ENCODE measurements around the gene OR9G4. TPM values are rescaled to one million over a fixed set of nuclear protein-coding genes. Genes with fewer than 3 reads are reported as not detected.

The OR9G4 gene
- polyA plus RNA-seq, 1 of the 3 experiments (the other 2 are of a cell fraction), result not detected

DNA sequence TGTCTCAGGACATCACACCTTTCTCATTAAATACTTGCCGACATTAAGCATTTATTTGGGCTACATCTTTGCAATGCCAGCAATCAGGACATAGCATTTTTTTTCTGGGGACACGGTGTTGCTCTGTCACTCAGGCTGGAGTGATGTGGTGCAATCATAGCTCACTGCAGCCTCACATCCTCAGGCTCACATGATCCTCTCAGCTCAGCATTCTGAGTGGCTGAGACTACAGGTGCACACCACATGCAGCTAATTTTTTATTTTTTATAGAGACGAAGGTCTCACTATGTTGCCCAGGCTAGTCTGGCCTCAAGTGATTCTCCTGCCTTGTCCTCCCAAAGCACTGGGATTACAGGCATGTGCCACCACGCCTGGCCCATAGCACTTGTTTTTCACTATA lies 28.0 kb downstream of the OR9G4 start:
- no peaks in the 10 kb centered on the region for H4K20me1 ChIP-seq (ENCODE audit: insufficient read depth)
- TF ChIP-seq RAD21 (IDR thresholded peaks at IDR 0.05; ENCODE audit: low read length) (no peak), YY1 (IDR thresholded peaks at IDR 0.05; ENCODE audit: low read depth) (no peak), MXI1 (IDR thresholded peaks at IDR 0.05; ENCODE audit: low read depth, low read length) (no peak), TCF12 (IDR thresholded peaks at IDR 0.05) (no peak), POLR2AphosphoS5 (IDR thresholded peaks at IDR 0.05; ENCODE audit: low read depth, low read length) (no peak), USF1 (IDR thresholded peaks at IDR 0.05; ENCODE audit: borderline replicate concordance, low read depth) (no peak)
- H3K79me2 ChIP-seq (ENCODE audit: insufficient read depth), result no peaks in the 10 kb centered on the region
- WGBS (ENCODE audit: low lambda C conversion rate), result 3% methylated on average over 4 of the region's 4 CpGs
- no peaks in the 10 kb centered on the region for H3K9me3 ChIP-seq
- H3K27me3 ChIP-seq (ENCODE audit: insufficient read depth), result no peaks in the 10 kb centered on the region
- no peak overlapping the region for H3K9ac ChIP-seq
- no peak overlapping the region for H3K4me3 ChIP-seq (ENCODE audit: low read depth in 2 of 2, low read length in 1 of 2)
- no peaks in the 10 kb centered on the region for H3K36me3 ChIP-seq (replicated peaks in 1 of 2; ENCODE audit: control insufficient read depth in 1 of 2, insufficient read depth in 2 of 2, low read length in 1 of 2)
- H3F3A ChIP-seq (replicated peaks; ENCODE audit: insufficient read depth), result no peaks in the 10 kb centered on the region
- H3K9me2 ChIP-seq, result no peaks in the 10 kb centered on the region
- no peak overlapping the region for H2AFZ ChIP-seq (ENCODE audit: low read depth)
- no peak overlapping the region for H3K27ac ChIP-seq (ENCODE audit: low read depth in 2 of 2, low read length in 1 of 2)
- no peaks in the 10 kb centered on the region for H3K4me1 ChIP-seq (ENCODE audit: control insufficient read depth in 1 of 2, insufficient read depth in 2 of 2, low read depth in 1 of 2, low read length in 1 of 2)
- CTCF ChIA-PET, result no interaction called here
- POLR2A ChIA-PET, result no interaction called here
- no peak for DNase-seq
- no peak overlapping the region for H3K4me2 ChIP-seq

GRCh38 chr11:56716379-56716854 lies 32.1 kb downstream of the OR9G4 start:
- no peak overlapping the region for H3K4me2 ChIP-seq
- H3K27me3 ChIP-seq (ENCODE audit: insufficient read depth), result no peaks in the 10 kb centered on the region
- H3K27ac ChIP-seq (ENCODE audit: low read depth in 2 of 2, low read length in 1 of 2), result no peak overlapping the region
- WGBS (ENCODE audit: low lambda C conversion rate), result under 1% methylated on average over 6 of the region's 6 CpGs
- H3K79me2 ChIP-seq (ENCODE audit: insufficient read depth), result no peaks in the 10 kb centered on the region
- DNase-seq, result no peak
- H3K9me2 ChIP-seq, result no peaks in the 10 kb centered on the region
- CTCF ChIA-PET, result no interaction called here
- no peaks in the 10 kb centered on the region for H3K9me3 ChIP-seq
- no peak overlapping the region for H2AFZ ChIP-seq (ENCODE audit: low read depth)
- H3K36me3 ChIP-seq (replicated peaks in 1 of 2; ENCODE audit: control insufficient read depth in 1 of 2, insufficient read depth in 2 of 2, low read length in 1 of 2), result no peaks in the 10 kb centered on the region
- H3F3A ChIP-seq (replicated peaks; ENCODE audit: insufficient read depth), result no peaks in the 10 kb centered on the region
- H3K4me1 ChIP-seq (ENCODE audit: control insufficient read depth in 1 of 2, insufficient read depth in 2 of 2, low read depth in 1 of 2, low read length in 1 of 2), result no peaks in the 10 kb centered on the region
- H4K20me1 ChIP-seq (ENCODE audit: insufficient read depth), result no peaks in the 10 kb centered on the region
- TF ChIP-seq TAF1 (IDR thresholded peaks at IDR 0.05; ENCODE audit: borderline replicate concordance, low read depth, low read length), result no peak
- no peak for TF ChIP-seq GATA2 (CRISPR knock-in tag; IDR thresholded peaks at IDR 0.05)
- no peak for TF ChIP-seq YY1 (IDR thresholded peaks at IDR 0.05; ENCODE audit: low read depth)
- no peak for TF ChIP-seq IRF3 (IDR thresholded peaks at IDR 0.05; ENCODE audit: low read depth, low read length)
- no peak for TF ChIP-seq USF2 (IDR thresholded peaks at IDR 0.05; ENCODE audit: borderline replicate concordance, low read depth, low read length)
- TF ChIP-seq RXRA (IDR thresholded peaks at IDR 0.05; ENCODE audit: borderline replicate concordance, low read depth), result no peak
- TF ChIP-seq SMC3 (IDR thresholded peaks at IDR 0.05; ENCODE audit: low read depth, low read length), result no peak
- no peak for TF ChIP-seq MXI1 (IDR thresholded peaks at IDR 0.05; ENCODE audit: low read depth, low read length)
- TF ChIP-seq RAD21 (IDR thresholded peaks at IDR 0.05; ENCODE audit: low read length), result no peak
- TF ChIP-seq GABPA (IDR thresholded peaks at IDR 0.05; ENCODE audit: low read depth), result no peak
- no peak for TF ChIP-seq TEAD4 (IDR thresholded peaks at IDR 0.05; ENCODE audit: borderline replicate concordance, insufficient read depth)
- TF ChIP-seq FOSL2 (IDR thresholded peaks at IDR 0.05; ENCODE audit: borderline replicate concordance, low read depth), result no peak
- TF ChIP-seq, protein P1, sequence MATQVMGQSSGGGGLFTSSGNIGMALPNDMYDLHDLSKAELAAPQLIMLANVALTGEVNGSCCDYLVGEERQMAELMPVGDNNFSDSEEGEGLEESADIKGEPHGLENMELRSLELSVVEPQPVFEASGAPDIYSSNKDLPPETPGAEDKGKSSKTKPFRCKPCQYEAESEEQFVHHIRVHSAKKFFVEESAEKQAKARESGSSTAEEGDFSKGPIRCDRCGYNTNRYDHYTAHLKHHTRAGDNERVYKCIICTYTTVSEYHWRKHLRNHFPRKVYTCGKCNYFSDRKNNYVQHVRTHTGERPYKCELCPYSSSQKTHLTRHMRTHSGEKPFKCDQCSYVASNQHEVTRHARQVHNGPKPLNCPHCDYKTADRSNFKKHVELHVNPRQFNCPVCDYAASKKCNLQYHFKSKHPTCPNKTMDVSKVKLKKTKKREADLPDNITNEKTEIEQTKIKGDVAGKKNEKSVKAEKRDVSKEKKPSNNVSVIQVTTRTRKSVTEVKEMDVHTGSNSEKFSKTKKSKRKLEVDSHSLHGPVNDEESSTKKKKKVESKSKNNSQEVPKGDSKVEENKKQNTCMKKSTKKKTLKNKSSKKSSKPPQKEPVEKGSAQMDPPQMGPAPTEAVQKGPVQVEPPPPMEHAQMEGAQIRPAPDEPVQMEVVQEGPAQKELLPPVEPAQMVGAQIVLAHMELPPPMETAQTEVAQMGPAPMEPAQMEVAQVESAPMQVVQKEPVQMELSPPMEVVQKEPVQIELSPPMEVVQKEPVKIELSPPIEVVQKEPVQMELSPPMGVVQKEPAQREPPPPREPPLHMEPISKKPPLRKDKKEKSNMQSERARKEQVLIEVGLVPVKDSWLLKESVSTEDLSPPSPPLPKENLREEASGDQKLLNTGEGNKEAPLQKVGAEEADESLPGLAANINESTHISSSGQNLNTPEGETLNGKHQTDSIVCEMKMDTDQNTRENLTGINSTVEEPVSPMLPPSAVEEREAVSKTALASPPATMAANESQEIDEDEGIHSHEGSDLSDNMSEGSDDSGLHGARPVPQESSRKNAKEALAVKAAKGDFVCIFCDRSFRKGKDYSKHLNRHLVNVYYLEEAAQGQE (IDR thresholded peaks at IDR 0.05; ENCODE audit: low read depth, low read length), result no peak
- TF ChIP-seq, protein P2, sequence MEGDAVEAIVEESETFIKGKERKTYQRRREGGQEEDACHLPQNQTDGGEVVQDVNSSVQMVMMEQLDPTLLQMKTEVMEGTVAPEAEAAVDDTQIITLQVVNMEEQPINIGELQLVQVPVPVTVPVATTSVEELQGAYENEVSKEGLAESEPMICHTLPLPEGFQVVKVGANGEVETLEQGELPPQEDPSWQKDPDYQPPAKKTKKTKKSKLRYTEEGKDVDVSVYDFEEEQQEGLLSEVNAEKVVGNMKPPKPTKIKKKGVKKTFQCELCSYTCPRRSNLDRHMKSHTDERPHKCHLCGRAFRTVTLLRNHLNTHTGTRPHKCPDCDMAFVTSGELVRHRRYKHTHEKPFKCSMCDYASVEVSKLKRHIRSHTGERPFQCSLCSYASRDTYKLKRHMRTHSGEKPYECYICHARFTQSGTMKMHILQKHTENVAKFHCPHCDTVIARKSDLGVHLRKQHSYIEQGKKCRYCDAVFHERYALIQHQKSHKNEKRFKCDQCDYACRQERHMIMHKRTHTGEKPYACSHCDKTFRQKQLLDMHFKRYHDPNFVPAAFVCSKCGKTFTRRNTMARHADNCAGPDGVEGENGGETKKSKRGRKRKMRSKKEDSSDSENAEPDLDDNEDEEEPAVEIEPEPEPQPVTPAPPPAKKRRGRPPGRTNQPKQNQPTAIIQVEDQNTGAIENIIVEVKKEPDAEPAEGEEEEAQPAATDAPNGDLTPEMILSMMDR (IDR thresholded peaks at IDR 0.05), result no peak
- POLR2A ChIA-PET, result no interaction called here
- no peak overlapping the region for H3K9ac ChIP-seq
- no peak overlapping the region for H3K4me3 ChIP-seq (ENCODE audit: low read depth in 2 of 2, low read length in 1 of 2)

Data from SK-N-SH (cell line).